ENCODE data around the gene CEACAM20. TPM values are rescaled to one million over a fixed set of nuclear protein-coding genes. Genes with fewer than 3 reads are reported as not detected.

The CEACAM20 gene
- polyA plus RNA-seq, 3 donors: not detected

DNA sequence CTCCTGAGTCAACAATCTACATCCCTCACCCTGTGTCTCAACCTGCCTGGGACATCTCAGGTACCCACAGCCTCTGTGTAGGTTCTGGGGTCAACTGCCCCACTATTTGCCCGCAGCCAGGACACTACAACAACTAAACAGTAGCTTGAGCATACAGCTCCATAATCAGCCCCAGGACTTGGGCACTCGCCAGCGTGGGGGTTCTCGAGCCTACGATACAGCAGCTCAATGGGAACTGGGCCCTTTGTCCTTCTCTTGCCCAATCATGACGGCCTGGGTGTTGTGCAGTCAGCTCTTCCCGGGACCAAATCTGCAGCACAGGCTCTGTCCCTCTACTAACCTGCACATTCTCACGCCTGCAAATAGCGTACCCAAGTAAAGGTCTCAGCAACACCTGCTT, 30.5 kb downstream of the CEACAM20 start:
- Mint-ChIP-seq H3K36me3 (peaks cover 39 to 53% of the 10 kb centered on the region in 2 donors), H3K4me3 (peak overlapping the region in 1 of 2 donors; percentile 88), H3K27me3 (ENCODE audit: low read depth in 3 of 3) (peaks cover 10 to 20% (median 15%) of the 10 kb centered on the region in 3 donors), H3K9me3 (peaks cover 54 to 78% (median 68%) of the 10 kb centered on the region in 7 donors), H3K27ac (peak overlapping the region in 2 of 7 donors; percentile 18 to 33), H3K4me1 (peaks cover 23% of the 10 kb centered on the region)
- H2AFZ ChIP-seq (ENCODE audit: insufficient read depth, low read depth, low read length, poor library complexity, severe bottlenecking): no peak overlapping the region
- no peak for DNase-seq
- peaks cover 55 to 59% of the 10 kb centered on the region in 2 donors for H3K9me3 ChIP-seq (replicated peaks in 1 of 2; ENCODE audit: control insufficient read depth in 1 of 2, insufficient read depth in 1 of 2, low read length in 2 of 2)
- WGBS (ENCODE audit: insufficient coverage): 98% methylated on average over 9 of the region's 9 CpGs
- TF ChIP-seq, protein P1, sequence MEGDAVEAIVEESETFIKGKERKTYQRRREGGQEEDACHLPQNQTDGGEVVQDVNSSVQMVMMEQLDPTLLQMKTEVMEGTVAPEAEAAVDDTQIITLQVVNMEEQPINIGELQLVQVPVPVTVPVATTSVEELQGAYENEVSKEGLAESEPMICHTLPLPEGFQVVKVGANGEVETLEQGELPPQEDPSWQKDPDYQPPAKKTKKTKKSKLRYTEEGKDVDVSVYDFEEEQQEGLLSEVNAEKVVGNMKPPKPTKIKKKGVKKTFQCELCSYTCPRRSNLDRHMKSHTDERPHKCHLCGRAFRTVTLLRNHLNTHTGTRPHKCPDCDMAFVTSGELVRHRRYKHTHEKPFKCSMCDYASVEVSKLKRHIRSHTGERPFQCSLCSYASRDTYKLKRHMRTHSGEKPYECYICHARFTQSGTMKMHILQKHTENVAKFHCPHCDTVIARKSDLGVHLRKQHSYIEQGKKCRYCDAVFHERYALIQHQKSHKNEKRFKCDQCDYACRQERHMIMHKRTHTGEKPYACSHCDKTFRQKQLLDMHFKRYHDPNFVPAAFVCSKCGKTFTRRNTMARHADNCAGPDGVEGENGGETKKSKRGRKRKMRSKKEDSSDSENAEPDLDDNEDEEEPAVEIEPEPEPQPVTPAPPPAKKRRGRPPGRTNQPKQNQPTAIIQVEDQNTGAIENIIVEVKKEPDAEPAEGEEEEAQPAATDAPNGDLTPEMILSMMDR (IDR thresholded peaks at IDR 0.05): no peak
- no peak overlapping the region for H3K27ac ChIP-seq (ENCODE audit: low read depth in 1 of 2, low read length in 2 of 2)
- no peaks in the 10 kb centered on the region for H3K27me3 ChIP-seq (ENCODE audit: control insufficient read depth in 2 of 2, insufficient read depth in 2 of 2, low read length in 2 of 2)
- peak overlapping the region in 1 of 3 experiments; percentile 85 for H3K4me3 ChIP-seq (replicated peaks in 1 of 3; ENCODE audit: low read depth in 2 of 3, low read length in 3 of 3)
- peaks cover 60% of the 10 kb centered on the region for H3K79me2 ChIP-seq (ENCODE audit: insufficient read depth, low read length)
- H3K4me2 ChIP-seq (replicated peaks; ENCODE audit: extremely low read depth, low read length, poor library complexity, severe bottlenecking): peak overlapping the region; percentile 86
- peaks cover 34 to 48% of the 10 kb centered on the region in 2 donors for H3K36me3 ChIP-seq (replicated peaks in 1 of 2; ENCODE audit: control insufficient read depth in 1 of 2, insufficient read depth in 2 of 2, low read length in 2 of 2)
- intact Hi-C loops (cut with micrococcal nuclease): no loop called here
- no peaks in the 10 kb centered on the region for H4K20me1 ChIP-seq (ENCODE audit: insufficient read depth, low read length)
- H3K9ac ChIP-seq (ENCODE audit: insufficient read depth, low read length, poor library complexity, severe bottlenecking): no peak overlapping the region
- H3K4me1 ChIP-seq (ENCODE audit: control insufficient read depth in 1 of 2, insufficient read depth in 2 of 2, low read length in 2 of 2): peaks cover 13 to 14% of the 10 kb centered on the region in 2 donors

DNA sequence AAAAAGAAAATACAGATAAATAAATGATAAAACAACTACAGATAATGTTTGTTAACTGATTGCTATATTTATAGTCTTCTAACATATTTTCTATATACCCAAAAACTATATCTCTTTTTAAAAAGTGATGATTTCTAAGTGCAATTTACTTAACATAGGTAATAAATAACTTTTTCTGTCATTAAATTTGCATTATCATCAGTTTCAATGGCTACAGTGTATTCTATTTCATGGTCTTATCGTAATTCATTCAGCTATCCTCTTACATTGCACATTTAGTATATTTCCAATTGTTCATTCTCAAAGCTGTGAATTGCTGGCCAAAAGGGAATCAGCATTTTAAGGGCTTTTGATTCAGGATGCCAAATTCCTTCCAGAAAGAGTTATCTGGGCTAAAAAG, 32.8 kb downstream of the CEACAM20 start:
- no peak overlapping the region for H3K9ac ChIP-seq (ENCODE audit: insufficient read depth, low read length, poor library complexity, severe bottlenecking)
- peaks cover 52 to 71% of the 10 kb centered on the region in 2 donors for H3K36me3 ChIP-seq (replicated peaks in 1 of 2; ENCODE audit: control insufficient read depth in 1 of 2, insufficient read depth in 2 of 2, low read length in 2 of 2)
- no peak overlapping the region for H3K27ac ChIP-seq (ENCODE audit: low read depth in 1 of 2, low read length in 2 of 2)
- TF ChIP-seq, protein P1 (IDR thresholded peaks at IDR 0.05): no peak
- H4K20me1 ChIP-seq (ENCODE audit: insufficient read depth, low read length): no peaks in the 10 kb centered on the region
- peaks cover 13 to 14% of the 10 kb centered on the region in 2 donors for H3K4me1 ChIP-seq (ENCODE audit: control insufficient read depth in 1 of 2, insufficient read depth in 2 of 2, low read length in 2 of 2)
- no peak for DNase-seq
- H3K79me2 ChIP-seq (ENCODE audit: insufficient read depth, low read length): peaks cover 79% of the 10 kb centered on the region
- peaks cover 4 to 8% (median 6%) of the 10 kb centered on the region in 3 donors for H3K27me3 Mint-ChIP-seq (ENCODE audit: low read depth in 3 of 3)
- H3K4me3 ChIP-seq (replicated peaks in 1 of 3; ENCODE audit: low read depth in 2 of 3, low read length in 3 of 3): no peak overlapping the region
- peaks cover 72 to 87% (median 81%) of the 10 kb centered on the region in 7 donors for H3K9me3 Mint-ChIP-seq
- no peak overlapping the region for H3K4me3 Mint-ChIP-seq
- WGBS (ENCODE audit: insufficient coverage): no CpG with 5 or more reads among the region's 1 CpG
- intact Hi-C loops (cut with micrococcal nuclease): no loop called here
- peaks cover 74 to 77% of the 10 kb centered on the region in 2 donors for H3K9me3 ChIP-seq (replicated peaks in 1 of 2; ENCODE audit: control insufficient read depth in 1 of 2, insufficient read depth in 1 of 2, low read length in 2 of 2)
- H3K27me3 ChIP-seq (ENCODE audit: control insufficient read depth in 2 of 2, insufficient read depth in 2 of 2, low read length in 2 of 2): no peaks in the 10 kb centered on the region
- H3K36me3 Mint-ChIP-seq: peaks cover 61 to 75% of the 10 kb centered on the region in 2 donors
- H3K27ac Mint-ChIP-seq: no peak overlapping the region
- no peak overlapping the region for H2AFZ ChIP-seq (ENCODE audit: insufficient read depth, low read depth, low read length, poor library complexity, severe bottlenecking)
- H3K4me1 Mint-ChIP-seq: peaks cover 23% of the 10 kb centered on the region
- H3K4me2 ChIP-seq (replicated peaks; ENCODE audit: extremely low read depth, low read length, poor library complexity, severe bottlenecking): no peak overlapping the region
